MM.1S (cell line): Measurements from ENCODE around the gene NME3.

Experiments
- CTCF ChIP-seq: fragments of 300-600 bp; sonication (generic); IDR thresholded peaks from 2 replicates; pipeline ENCODE4 v1.5.1; 2016; ENCODE audit warnings: antibody characterized with exemption, low read length, mixed read lengths
- EZH2 ChIP-seq: fragments of 300-600 bp; sonication (generic); optimal IDR thresholded peaks from 2 replicates; pipeline ENCODE3; 2017; ENCODE audit warnings: low read depth, mild to moderate bottlenecking, antibody characterized with exemption, low read length, mixed read lengths

GRCh38 chr16:1766701-1767100 is 4.6 kb downstream of the NME3 start:
- TF ChIP-seq CTCF = no peak
- no peak for TF ChIP-seq EZH2
